ENCODE measurements around the gene SIX2.

- TF ChIP-seq, protein P1, sequence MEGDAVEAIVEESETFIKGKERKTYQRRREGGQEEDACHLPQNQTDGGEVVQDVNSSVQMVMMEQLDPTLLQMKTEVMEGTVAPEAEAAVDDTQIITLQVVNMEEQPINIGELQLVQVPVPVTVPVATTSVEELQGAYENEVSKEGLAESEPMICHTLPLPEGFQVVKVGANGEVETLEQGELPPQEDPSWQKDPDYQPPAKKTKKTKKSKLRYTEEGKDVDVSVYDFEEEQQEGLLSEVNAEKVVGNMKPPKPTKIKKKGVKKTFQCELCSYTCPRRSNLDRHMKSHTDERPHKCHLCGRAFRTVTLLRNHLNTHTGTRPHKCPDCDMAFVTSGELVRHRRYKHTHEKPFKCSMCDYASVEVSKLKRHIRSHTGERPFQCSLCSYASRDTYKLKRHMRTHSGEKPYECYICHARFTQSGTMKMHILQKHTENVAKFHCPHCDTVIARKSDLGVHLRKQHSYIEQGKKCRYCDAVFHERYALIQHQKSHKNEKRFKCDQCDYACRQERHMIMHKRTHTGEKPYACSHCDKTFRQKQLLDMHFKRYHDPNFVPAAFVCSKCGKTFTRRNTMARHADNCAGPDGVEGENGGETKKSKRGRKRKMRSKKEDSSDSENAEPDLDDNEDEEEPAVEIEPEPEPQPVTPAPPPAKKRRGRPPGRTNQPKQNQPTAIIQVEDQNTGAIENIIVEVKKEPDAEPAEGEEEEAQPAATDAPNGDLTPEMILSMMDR (IDR thresholded peaks at IDR 0.05 in 8 of 11, conservative IDR thresholded peaks at IDR 0.05 in 3 of 11), result no peak
- TF ChIP-seq POLR2A (IDR thresholded peaks at IDR 0.05), result no peak
These were observed 11.2 kb upstream of the SIX2 start for GRCh38 chr2:45020439-45020838.
